ENCODE data around the gene HPN.
A peak's percentile ranks its signal among the peaks of the same experiment; 100 is the strongest.
"Not testable (repeated sequence)": the region's sequence is repeated elsewhere in the genome, so short reads cannot be mapped to it uniquely, and the experiment has no call there.

HPN gene

DNA sequence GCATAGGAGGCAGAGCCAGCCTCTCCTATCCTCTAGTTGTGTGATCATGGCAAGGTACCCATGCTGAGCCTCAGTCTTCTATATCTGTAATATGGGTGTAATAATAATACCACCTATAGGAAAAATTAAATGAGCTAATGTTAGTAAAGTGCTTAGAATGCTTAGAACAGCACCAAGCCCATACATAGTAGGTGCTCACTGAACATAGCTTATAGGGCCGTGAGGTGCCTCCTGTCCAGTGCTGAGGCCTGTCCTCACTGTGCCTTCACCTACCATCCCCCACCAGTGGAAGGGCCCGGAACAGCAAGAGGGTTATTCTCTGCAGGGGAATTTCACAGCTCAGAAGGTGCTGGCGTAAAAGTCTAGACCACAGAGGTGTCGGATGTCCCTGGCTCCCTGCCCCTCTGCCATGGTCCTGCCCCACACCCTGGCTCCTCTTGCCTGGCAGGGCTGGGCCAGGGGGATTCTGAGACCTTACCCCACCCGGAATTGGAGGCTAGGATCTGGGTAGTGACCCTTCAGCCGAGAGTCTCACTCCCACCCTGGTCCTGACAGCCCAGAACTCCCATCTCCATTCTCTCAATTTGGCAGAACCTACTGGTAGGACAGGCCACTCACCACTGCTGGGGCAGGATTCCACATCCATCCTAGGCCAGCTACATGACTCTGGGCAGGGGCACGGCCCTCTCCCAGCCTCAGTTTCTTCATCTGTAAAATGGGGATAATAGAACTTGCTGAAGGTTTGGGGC lies 13.5 kb upstream of the HPN start:
- DNase-seq (ENCODE audit: low read depth in 3 of 3): no peak

DNA sequence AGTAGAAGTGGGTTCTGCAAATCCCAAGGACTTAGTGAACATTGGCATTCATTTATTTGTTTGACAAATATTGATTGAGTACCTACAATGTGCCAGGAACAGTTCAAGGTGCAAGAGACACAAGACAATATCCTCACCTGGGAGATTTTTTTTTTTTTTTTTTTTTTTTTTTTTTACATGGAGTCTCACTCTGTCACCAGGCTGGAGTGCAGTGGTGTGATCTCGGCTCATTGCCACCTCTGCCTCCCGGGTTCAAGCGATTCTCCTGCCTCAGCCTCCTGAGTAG lies 13.0 kb upstream of the HPN start:
- DNase-seq (ENCODE audit: low read depth in 3 of 3): not testable (repeated sequence)

DNA sequence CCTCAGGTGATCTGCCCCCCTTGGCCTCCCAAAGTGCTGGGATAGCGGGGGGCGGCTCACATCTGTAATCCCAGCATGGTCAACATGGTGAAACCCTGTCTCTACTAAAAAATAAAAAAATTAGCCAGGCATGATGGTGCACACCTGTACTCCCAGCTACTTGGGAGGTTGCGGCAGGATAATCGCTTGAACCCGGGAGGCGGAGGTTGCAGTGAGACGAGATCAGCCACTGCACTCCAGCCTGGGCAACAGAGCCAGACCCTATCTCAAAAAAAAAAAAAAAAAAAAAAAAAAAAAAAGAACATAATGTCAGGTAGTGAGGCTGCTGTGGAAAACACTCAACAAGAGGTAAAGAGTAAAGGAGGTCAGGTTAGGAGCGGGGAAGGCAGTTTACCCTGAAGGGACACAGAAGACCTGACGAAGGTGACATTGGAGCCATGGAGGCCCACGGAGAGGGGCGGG lies 12.2 kb upstream of the HPN start:
- not testable (repeated sequence) for DNase-seq (ENCODE audit: low read depth in 3 of 3)

DNA sequence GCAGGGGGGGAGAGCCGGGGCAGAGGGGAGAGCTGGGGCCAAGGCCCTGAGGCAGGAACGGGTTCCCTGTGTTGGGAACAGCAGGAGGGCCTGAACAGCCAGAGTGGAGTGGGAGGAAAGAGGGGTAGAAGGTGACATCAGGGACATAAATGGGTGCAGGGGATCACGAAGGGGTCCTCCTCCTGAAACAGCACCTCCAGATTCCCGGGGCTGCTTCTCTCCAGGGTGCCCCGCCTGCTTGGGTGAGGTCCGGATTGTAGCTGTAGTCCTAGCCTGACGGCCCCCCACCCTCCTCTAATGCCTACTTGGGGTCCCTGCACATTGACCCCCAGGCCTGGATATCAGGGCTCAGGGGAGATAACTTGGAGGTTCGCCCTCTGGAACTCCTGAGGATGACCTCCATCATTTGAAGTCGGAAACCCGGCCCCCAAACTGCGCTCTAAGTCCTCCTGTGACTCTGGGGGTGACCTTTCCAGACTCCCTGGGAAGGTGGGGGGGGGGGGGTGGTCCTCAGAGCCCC lies 11.7 kb upstream of the HPN start:
- no peak for DNase-seq (ENCODE audit: low read depth in 3 of 3)

DNA sequence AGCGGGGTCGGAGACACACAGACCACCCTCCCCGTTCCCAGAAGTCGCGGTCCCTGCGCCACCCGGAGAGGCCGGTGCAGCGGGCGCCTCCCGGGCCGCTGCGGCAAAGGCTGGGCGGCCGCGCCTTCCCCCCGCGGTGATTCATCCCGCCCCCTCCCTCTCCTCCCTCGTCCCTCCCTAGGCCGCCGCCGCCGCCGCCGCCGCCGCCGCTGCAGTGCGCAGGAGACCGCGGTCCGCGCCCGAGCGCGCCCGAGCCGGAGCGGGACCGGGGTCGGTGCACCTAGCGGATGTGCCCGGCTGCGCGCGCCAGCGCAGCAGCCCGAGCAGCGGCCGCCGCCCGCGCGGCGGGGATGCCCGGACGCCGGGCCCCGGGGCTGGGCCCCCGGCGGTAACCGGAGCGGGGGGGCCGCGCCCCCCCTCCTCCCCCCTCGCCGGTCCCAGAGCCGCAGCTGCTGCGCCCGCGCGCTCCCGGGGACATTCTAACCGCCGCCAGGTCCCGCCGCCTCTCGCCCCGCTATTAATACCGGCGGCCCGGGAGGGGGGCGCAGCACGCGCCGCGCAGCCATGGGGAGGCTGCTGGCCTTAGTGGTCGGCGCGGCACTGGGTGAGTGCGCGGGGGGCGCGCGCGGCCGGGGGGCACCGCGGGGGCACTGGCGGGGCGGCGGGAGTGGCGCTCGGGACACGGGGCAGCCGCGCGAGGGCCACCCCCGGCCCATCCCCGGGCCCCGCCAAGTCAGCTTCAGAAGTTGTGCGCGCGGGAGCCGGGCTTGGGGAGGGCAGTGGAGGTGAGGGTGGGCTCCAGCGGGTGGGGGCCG lies 11.1 kb upstream of the HPN start, which contains the start of gene SCN1B:
Gene SCN1B, plus strand, starts transcription at position 214 of the 815 bp plus-strand sequence. Its CDS starts 351 bp downstream, at position 565.
- peak; percentile 32 to 70 (median 41) for DNase-seq (ENCODE audit: low read depth in 3 of 3)

DNA sequence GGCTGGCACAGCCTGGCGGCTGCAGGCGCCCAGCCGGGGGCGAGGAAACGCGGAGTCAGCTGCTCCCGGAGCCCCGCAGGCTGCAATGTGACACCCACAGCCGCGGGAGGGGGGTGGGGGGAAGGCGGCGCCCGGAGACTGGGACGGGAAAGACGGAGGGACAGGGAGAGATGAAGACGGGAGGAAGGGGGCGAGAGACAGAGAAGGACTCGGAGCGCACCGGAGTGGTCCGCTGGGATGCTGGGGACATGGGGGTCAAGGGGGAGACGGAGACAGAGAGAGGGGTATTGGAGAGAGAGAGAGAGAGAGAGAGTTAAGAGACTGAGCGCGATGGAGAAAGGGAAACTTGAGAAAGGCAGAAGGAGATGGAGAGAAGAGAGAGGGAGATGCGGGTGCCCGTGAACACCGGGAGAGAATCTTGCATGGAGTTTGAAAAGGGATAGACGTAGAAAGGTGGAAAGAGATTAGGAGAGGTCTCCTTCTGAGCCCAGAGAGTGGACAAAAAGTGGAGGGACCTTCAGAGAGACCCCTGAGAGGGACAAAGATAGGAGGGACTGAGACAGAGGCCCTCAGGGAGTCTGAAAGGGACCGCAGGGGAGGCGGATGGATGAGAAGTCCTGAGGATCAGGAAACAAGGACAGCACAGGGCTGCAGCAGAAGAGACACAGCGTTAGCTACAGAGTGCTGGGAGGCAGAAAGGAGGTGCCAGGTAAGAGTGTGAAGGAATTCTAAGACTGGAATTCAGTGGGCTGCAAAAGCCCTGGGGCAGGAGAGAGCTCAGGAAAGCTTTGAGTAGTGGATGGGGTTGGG lies 10.2 kb upstream of the HPN start:
- DNase-seq (ENCODE audit: low read depth in 3 of 3): no peak

DNA sequence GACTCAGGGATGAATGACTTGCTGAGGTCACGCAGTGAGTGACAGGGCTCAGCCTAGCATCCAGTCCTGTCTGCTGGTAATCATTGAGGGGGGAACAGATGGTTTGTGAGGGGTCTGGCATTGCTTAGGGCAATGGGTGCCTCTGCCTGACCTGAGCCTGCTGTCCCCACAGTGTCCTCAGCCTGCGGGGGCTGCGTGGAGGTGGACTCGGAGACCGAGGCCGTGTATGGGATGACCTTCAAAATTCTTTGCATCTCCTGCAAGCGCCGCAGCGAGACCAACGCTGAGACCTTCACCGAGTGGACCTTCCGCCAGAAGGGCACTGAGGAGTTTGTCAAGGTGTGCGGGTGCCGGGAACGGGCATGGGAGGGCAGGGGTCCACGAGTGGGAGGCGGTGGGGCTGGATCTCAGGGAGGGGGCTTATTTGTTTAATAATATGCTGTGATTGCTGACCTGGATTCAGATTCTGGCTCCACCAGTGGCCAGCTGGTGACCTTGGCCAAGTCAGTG lies 9.1 kb upstream of the HPN start:
- no peak for DNase-seq (ENCODE audit: low read depth in 3 of 3)

DNA sequence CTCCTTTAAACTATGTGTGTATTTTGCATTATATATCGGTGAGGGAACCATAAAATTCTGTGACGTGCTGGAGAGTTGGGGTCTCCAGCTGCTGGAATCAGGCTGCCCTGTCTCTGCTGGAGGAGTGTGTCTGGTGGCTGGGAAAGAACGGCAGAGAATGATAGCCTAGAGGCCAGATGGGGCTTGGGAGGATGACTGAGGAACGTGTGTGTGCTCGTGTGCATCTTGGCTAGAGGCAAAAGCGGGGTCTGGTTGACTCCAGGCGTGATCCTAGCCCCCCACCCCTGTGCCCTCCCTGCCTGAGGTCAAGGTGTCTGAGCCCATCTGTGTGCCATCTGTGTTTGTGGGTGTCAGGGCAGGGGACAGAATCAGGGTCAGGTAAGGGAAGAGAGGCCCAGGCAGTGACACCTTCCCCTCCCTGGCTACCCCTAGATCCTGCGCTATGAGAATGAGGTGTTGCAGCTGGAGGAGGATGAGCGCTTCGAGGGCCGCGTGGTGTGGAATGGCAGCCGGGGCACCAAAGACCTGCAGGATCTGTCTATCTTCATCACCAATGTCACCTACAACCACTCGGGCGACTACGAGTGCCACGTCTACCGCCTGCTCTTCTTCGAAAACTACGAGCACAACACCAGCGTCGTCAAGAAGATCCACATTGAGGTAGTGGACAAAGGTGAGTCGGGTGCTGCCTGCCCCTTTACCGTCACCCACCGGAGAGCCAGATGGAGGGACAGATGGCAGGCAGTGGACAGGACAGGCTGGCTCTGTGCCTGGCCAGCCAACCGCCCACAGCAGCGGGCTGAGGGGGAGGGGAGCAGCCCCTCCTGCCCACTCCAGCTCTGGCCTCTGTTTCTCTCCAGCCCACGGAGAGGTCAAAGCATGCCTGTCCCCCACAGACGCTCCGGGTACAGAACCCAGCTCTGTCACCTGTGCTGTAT lies 8.2 kb upstream of the HPN start:
- DNase-seq (ENCODE audit: low read depth in 3 of 3): no peak

DNA sequence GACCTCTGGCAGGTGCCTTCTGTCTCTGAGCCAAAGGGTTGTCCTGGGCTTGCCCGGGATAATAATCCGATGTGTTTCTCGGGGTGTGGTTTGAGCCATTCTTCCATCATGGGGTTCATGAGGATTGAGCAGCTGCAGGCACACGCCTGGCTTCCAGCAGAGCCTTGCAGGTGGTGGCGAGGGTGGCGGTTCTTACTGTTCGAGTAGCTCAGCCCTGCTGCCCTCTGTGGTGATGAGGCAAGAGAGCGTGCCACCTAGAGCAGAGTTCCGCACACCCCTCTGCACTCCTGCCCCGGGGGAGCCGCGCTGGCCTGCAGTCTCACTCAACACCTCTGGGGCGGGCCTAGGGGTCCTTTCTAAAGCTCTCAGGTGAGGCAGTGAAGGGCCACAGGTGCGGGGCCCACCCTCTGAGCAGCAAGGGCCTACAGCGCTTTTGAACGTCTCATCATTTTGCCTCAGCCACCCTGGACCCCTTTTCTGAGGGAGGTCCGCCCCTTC lies 7.5 kb upstream of the HPN start:
- DNase-seq (ENCODE audit: low read depth in 3 of 3): no peak

DNA sequence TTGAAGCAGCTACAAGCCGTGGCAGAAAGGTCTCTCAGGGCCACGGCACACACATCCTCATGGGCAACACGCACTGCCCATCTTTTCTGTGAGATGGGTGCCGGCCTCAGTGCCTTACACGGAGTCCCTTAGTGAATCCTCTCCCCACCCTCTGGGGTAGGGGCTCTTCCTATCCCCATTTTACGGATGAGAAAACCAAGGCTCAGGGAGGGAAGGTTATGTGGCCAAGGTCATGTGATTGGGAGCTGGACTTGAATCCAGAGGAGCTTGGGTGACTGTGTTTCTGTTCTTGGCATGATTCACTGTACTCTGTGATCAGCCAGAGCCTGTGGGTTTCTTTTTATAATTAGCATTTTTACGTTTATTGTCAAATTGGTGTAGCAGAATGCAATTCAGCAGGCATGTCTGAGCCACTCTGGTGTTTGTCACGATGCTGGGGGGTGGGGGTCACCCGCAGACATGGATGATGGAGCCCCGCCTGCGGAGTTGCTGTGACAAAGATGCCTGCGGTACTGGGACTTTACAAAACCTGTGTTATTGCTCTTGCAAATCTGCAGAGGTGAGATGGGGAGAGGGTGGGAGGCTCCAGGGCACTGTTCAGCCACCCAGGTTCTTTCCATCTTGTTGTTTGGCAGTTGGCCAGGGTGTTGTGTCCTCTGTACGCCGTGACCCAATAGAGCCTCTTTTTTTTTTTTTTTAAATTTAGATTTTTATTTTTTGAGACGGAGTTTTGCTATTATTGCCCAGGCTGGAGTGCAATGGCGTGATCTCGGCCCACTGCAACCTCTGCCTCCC lies 6.7 kb upstream of the HPN start:
- DNase-seq (ENCODE audit: low read depth in 3 of 3): no peak

DNA sequence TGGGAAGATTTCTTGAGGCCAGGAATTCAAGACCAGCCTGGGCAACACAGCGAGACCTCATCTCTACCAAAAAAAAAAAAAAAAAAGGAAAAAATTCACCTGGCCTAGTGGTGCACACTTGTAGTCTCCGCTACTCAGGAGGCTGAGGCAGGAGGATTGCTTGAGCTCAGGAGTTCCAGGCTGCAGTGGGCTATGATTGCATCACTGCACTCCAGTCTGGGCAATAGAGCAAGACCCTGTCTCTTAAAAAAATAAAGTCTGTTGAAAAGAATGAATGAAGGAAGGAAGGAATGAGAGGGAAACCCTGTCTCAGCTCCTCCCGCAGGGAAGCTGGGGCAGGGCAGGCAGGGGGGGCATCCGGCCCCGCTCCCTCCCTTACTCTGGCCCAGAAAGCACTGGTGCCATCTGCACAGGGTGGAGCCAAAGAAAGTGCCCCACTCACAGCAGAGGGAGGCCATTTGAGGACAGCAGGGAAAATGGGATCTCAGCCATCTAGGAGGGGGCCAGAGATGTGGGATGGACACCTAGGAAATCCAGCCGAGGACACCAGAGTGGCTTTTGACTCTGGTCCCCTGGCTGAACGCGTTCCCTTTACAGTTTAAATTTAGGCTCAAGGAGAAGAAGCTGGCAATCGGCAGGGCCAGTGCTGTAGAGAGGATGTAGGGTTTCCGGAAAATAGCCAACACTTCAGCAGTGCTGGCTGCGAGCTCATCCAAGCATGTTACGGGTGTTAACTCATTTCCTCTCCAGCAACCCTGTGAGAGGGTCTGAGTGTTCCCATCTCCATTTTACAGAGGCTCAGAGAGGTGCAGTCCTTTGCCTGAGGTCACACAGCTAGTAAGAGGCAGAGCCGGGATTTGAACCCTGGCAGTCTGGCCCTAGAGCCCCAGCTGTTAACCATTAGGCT lies 3.6 kb upstream of the HPN start:
- DNase-seq (ENCODE audit: low read depth in 3 of 3): no peak

DNA sequence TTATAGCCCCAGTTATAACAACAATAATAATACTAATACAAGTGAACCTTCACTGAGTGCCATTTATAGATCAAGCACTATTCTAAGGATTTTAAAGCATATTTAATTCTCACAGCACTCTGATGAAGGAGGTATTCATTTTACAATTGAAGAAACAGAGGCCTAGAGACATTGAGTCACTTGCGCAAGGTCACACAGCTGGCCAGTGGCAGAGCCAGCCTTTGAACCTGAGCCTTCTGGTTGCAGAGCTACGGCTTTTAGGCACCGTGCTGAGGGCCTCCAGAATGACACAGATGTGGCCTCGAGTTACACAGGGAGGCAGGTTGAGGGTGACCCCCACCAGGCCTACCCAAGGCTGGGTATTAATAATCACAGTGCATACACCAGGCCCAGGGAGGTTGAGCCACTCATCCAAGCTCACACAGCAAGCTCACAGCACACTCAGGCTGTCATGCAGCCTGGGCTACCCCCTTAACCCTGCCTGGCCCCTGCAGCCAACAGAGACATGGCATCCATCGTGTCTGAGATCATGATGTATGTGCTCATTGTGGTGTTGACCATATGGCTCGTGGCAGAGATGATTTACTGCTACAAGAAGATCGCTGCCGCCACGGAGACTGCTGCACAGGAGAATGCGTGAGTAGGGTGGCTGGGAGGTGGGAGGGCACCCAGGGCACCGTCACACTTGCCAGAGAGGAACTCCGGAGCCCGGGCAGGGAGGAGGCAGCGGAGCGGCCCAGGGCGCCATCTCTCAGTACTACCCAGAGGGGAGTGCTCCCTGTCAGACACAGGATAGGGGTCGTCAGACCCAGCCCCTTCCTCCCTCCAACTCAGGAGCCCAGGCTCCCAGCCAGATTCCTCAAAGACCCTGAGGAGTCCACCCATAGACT lies 2.7 kb upstream of the HPN start:
- no peak for DNase-seq (ENCODE audit: low read depth in 3 of 3)

DNA sequence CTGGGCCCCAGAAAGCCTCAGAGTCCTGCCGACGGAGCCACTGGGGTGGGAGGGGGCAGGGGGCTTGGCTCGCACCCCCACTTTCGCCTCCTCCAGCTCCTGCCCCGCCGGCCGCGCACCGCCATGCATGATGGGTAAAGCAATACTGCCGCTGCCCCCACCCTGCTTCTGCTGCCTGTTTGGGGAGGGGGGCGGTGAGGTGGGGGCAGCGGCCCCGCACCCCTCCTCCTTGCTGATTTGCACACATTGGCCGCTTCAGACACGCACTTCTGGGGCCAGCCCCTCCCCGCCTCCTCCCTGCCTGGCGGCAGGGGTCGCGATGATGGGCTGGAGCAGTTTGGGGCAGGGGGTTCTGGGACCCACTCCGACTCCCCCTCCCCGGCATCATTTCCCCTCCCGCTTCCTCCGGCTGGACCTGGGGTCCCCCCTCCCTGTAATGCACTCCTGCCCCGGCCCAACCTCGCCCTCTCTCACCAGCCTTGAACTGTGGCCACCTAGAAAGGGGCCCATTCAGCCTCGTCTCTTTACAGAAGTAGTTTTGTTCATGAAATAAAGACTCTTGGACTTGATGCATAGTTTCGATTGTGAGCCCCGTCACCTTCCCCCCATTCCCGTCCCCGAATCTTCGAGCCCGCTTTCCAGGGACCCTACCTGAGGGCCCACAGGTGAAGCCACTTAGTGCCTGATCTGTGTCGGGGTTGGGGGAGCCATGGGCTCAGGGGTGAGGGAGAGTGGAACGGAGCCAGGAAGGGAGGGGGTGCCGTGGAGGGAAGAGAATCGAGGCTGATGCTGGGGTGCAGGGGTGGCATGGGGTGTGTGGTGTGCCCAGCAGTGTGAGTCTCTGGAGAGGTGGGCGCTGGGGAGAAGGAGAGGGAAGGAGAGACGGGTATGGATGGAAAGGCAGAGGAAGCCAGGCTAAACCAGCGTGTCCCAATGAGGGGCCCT lies 1.4 kb upstream of the HPN start:
- DNase-seq (ENCODE audit: low read depth in 3 of 3): no peak

DNA sequence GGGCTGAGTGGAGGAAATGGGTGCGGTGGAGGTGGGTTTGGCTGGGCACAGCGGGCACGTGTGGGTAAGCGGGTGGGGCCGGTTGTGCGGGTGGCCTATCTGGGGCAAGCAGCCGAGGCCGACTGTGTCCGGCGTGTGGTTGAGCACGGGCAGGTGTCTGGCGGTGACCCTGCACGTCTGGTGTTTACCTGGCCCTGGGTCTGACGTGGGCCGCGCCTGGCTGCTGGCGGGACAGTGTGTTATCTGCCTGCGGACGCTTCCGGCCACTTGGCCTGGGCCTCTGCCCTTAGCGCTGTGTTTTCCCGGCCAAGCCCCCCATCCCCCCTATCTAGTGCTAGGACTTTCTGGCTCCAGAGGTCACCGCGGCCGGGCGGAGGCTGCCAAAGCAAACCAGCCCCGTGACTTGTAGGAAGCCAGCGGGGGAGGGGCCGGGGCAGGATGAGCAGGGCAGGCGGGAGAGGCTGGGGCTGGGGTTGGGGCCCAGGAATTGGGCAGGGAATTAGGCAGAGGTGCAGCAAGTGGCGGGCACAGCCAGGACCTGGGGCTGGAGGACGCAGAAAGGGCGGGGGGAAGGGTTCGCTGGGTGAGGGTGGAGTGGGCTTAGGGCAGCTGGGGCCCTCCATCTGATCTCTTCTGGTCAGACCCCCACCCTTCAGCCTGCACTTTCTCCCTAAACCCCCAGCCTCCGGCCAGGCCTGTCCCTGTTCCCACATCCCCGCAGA lies 534 bp upstream of the HPN start:
- DNase-seq (ENCODE audit: low read depth in 3 of 3): no peak

DNA sequence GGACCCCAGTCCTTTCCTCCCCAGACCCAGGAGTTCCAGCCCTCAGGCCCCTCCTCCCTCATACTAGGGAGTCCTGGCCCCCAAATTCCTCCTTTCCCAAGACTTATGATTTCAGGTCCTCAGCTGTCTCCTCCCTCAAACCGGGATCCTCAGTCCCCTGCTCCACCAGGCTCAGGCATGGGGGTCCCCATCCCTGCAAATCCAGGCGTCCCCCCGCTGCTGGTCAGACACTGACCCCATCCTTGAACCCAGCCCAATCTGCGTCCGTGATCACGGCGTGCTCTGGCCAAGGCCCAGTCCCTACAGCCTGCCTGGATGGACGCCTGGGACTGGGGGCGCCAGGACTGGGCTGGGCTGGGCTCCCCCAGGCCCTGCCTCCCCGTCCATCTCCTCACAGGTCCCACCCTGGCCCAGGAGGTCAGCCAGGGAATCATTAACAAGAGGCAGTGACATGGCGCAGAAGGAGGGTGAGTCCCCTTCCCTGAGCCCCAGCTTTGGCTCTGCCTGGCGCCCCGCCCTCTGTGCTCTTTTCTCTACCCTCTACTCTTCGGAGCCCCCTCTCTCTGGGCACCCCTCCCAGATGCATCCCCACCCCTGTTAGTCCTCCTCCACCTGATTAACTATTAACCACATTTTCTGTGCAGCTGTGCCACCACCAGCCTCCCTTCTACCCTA lies 672 bp downstream of the HPN start:
- DNase-seq (ENCODE audit: low read depth in 3 of 3): no peak
